ENCODE data around the gene INS.
A peak's percentile ranks its signal among the peaks of the same experiment; 100 is the strongest.

Gene INS

GRCh38 chr11:2164861-2165555, 4.0 kb upstream of the INS start:
- DNase-seq, result peak; percentile 49
- H3K4me3 ChIP-seq (ENCODE audit: low read depth, low read length), result no peak overlapping the region
- peaks cover 33% of the 10 kb centered on the region for H3K4me1 ChIP-seq
- TF ChIP-seq, protein P1, sequence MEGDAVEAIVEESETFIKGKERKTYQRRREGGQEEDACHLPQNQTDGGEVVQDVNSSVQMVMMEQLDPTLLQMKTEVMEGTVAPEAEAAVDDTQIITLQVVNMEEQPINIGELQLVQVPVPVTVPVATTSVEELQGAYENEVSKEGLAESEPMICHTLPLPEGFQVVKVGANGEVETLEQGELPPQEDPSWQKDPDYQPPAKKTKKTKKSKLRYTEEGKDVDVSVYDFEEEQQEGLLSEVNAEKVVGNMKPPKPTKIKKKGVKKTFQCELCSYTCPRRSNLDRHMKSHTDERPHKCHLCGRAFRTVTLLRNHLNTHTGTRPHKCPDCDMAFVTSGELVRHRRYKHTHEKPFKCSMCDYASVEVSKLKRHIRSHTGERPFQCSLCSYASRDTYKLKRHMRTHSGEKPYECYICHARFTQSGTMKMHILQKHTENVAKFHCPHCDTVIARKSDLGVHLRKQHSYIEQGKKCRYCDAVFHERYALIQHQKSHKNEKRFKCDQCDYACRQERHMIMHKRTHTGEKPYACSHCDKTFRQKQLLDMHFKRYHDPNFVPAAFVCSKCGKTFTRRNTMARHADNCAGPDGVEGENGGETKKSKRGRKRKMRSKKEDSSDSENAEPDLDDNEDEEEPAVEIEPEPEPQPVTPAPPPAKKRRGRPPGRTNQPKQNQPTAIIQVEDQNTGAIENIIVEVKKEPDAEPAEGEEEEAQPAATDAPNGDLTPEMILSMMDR (IDR thresholded peaks at IDR 0.05; ENCODE audit: low read depth, low read length), result no peak
- no peaks in the 10 kb centered on the region for H3K9me3 ChIP-seq
- H3K36me3 ChIP-seq, result no peaks in the 10 kb centered on the region
- no peaks in the 10 kb centered on the region for H3K27me3 ChIP-seq

- DNase-seq, result no peak
- Histone ChIP-seq H3K4me3 (ENCODE audit: low read depth, low read length) (no peak overlapping the region), H3K36me3 (no peaks in the 10 kb centered on the region), H3K9me3 (no peaks in the 10 kb centered on the region), H3K4me1 (peaks cover 23% of the 10 kb centered on the region), H3K27me3 (no peaks in the 10 kb centered on the region)
- TF ChIP-seq, protein P1 (IDR thresholded peaks at IDR 0.05; ENCODE audit: low read depth, low read length), result no peak
Observed at GRCh38 chr11:2164081-2164480, 3.1 kb upstream of the INS start.

GRCh38 chr11:2163428-2163978, 2.5 kb upstream of the INS start:
- TF ChIP-seq, protein P1 (IDR thresholded peaks at IDR 0.05; ENCODE audit: low read depth, low read length), result no peak
- no peaks in the 10 kb centered on the region for H3K36me3 ChIP-seq
- no peaks in the 10 kb centered on the region for H3K27me3 ChIP-seq
- H3K4me1 ChIP-seq, result peaks cover 19% of the 10 kb centered on the region
- H3K4me3 ChIP-seq (ENCODE audit: low read depth, low read length), result no peak overlapping the region
- no peak for DNase-seq
- no peaks in the 10 kb centered on the region for H3K9me3 ChIP-seq

GRCh38 chr11:2159536-2160413, 1.2 kb downstream of the INS start:
- no peaks in the 10 kb centered on the region for H3K27me3 ChIP-seq

GRCh38 chr11:2158966-2159365, 2.0 kb downstream of the INS start:
- no peaks in the 10 kb centered on the region for H3K36me3 ChIP-seq
- H3K9me3 ChIP-seq, result no peaks in the 10 kb centered on the region
- TF ChIP-seq, protein P1 (IDR thresholded peaks at IDR 0.05; ENCODE audit: low read depth, low read length), result no peak
- H3K4me1 ChIP-seq, result peaks cover 6% of the 10 kb centered on the region
- no peak overlapping the region for H3K4me3 ChIP-seq (ENCODE audit: low read depth, low read length)
- H3K27me3 ChIP-seq, result no peaks in the 10 kb centered on the region
- DNase-seq, result no peak

More at GRCh38 chr11:2159536-2160413, 1.2 kb downstream of the INS start:
- Histone ChIP-seq H3K36me3 (no peaks in the 10 kb centered on the region), H3K9me3 (no peaks in the 10 kb centered on the region), H3K4me1 (peaks cover 6% of the 10 kb centered on the region), H3K4me3 (ENCODE audit: low read depth, low read length) (no peak overlapping the region)
- DNase-seq, result no peak
- TF ChIP-seq, protein P1 (IDR thresholded peaks at IDR 0.05; ENCODE audit: low read depth, low read length), result no peak
